ENCODE results near the gene IL1RAPL1. TPM values are rescaled to one million over a fixed set of nuclear protein-coding genes. Genes with fewer than 3 reads are reported as not detected.
"Not testable (repeated sequence)": the region's sequence is repeated elsewhere in the genome, so short reads cannot be mapped to it uniquely, and the experiment has no call there.

IL1RAPL1 gene
- total and polyA plus RNA-seq, 8 donors, result 0.06 to 3.3 (median 0.31) TPM; not detected in 3

GRCh38 chrX:29308726-29309125 lies 721.5 kb downstream of the IL1RAPL1 start:
- TF ChIP-seq POLR2AphosphoS5 (IDR thresholded peaks at IDR 0.05) (no peak), POLR2A (IDR thresholded peaks at IDR 0.05) (no peak), CTCF (IDR thresholded peaks at IDR 0.05) (no peak), EP300 (IDR thresholded peaks at IDR 0.05) (no peak)
- DNase-seq, result no peak
- Histone ChIP-seq H3K27ac (no peak overlapping the region), H3K9me3 (no peaks in the 10 kb centered on the region), H3K36me3 (no peaks in the 10 kb centered on the region), H3K4me3 (no peak overlapping the region), H3K4me1 (no peaks in the 10 kb centered on the region), H3K27me3 (no peaks in the 10 kb centered on the region)
- intact Hi-C loops (cut with DNase I; ENCODE audit: low total_unique reads), result no loop called here
- WGBS, 5 donors, result 39 to 68% (median 58%) methylated on average over 4 of the region's 4 CpGs

GRCh38 chrX:29315931-29316330 lies 728.7 kb downstream of the IL1RAPL1 start:
- no peak for DNase-seq
- no peak overlapping the region for H3K27ac ChIP-seq
- no peak overlapping the region for H3K4me3 ChIP-seq
- WGBS, 5 donors, result 49 to 66% (median 57%) methylated on average over 3 of the region's 3 CpGs
- no peaks in the 10 kb centered on the region for H3K27me3 ChIP-seq
- intact Hi-C loops (cut with DNase I; ENCODE audit: low total_unique reads), result no loop called here
- H3K9me3 ChIP-seq, result no peaks in the 10 kb centered on the region
- no peaks in the 10 kb centered on the region for H3K4me1 ChIP-seq
- H3K36me3 ChIP-seq, result no peaks in the 10 kb centered on the region
- TF ChIP-seq EP300 (IDR thresholded peaks at IDR 0.05), result no peak
- no peak for TF ChIP-seq POLR2A (IDR thresholded peaks at IDR 0.05)
- no peak for TF ChIP-seq POLR2AphosphoS5 (IDR thresholded peaks at IDR 0.05)
- no peak for TF ChIP-seq CTCF (IDR thresholded peaks at IDR 0.05)

- Histone ChIP-seq H3K9me3 (no peaks in the 10 kb centered on the region), H3K4me3 (no peak overlapping the region), H3K27ac (no peak overlapping the region), H3K27me3 (no peaks in the 10 kb centered on the region), H3K36me3 (no peaks in the 10 kb centered on the region), H3K4me1 (no peaks in the 10 kb centered on the region)
- TF ChIP-seq POLR2AphosphoS5 (IDR thresholded peaks at IDR 0.05) (no peak), POLR2A (IDR thresholded peaks at IDR 0.05) (no peak), CTCF (IDR thresholded peaks at IDR 0.05) (no peak), EP300 (IDR thresholded peaks at IDR 0.05) (no peak)
- no peak for DNase-seq
- intact Hi-C loops (cut with DNase I; ENCODE audit: low total_unique reads), result no loop called here
- WGBS, 5 donors, result 80 to 91% (median 84%) methylated on average over 1 of the region's 1 CpG
Observed at GRCh38 chrX:29318012-29318411, 730.8 kb downstream of the IL1RAPL1 start.

GRCh38 chrX:29332429-29332828 lies 745.2 kb downstream of the IL1RAPL1 start:
- H3K27ac ChIP-seq; intact Hi-C loops (cut with DNase I; ENCODE audit: low total_unique reads); H3K9me3 ChIP-seq; H3K27me3 ChIP-seq; H3K4me1 ChIP-seq; H3K36me3 ChIP-seq; DNase-seq; H3K4me3 ChIP-seq: not testable (repeated sequence)
- WGBS, 5 donors, result 81 to 96% (median 94%) methylated on average over 3 of the region's 3 CpGs; no CpG with 5 or more reads in 1 of the 5 donors

- H3K4me3 ChIP-seq; intact Hi-C loops (cut with DNase I; ENCODE audit: low total_unique reads); DNase-seq; H3K4me1 ChIP-seq; H3K27ac ChIP-seq; H3K9me3 ChIP-seq; H3K36me3 ChIP-seq; H3K27me3 ChIP-seq: not testable (repeated sequence)
- WGBS, 5 donors, result 94 to 100% (median 98%) methylated on average over 3 to 10 of the region's 27 CpGs; no CpG with 5 or more reads in 2 of the 5 donors
Observed at GRCh38 chrX:29333091-29333490, 745.8 kb downstream of the IL1RAPL1 start.
